ENCODE results near the gene PHC3. TPM values are rescaled to one million over a fixed set of nuclear protein-coding genes. Genes with fewer than 3 reads are reported as not detected.
A peak's percentile ranks its signal among the peaks of the same experiment; 100 is the strongest.

PHC3 gene
- total RNA-seq, 1 donor: 65.6 TPM

GRCh38 chr3:170059447-170059846, 122.1 kb downstream of the PHC3 start:
- no peak for TF ChIP-seq CTCF (IDR thresholded peaks at IDR 0.05; ENCODE audit: insufficient read depth, low read length)
- DNase-seq (ENCODE audit: low read depth): no peak
- H3K4me3 ChIP-seq (ENCODE audit: low read depth, low read length): no peak overlapping the region

GRCh38 chr3:170058127-170058526, 123.4 kb downstream of the PHC3 start:
- no peak overlapping the region for H3K4me3 ChIP-seq (ENCODE audit: low read depth, low read length)
- no peak for DNase-seq (ENCODE audit: low read depth)
- TF ChIP-seq CTCF (IDR thresholded peaks at IDR 0.05; ENCODE audit: insufficient read depth, low read length): no peak

GRCh38 chr3:170057550-170057949, 124.0 kb downstream of the PHC3 start:
- no peak for TF ChIP-seq CTCF (IDR thresholded peaks at IDR 0.05; ENCODE audit: insufficient read depth, low read length)
- no peak for DNase-seq (ENCODE audit: low read depth)
- H3K4me3 ChIP-seq (ENCODE audit: low read depth, low read length): no peak overlapping the region

- no peak for DNase-seq (ENCODE audit: low read depth)
- no peak for TF ChIP-seq CTCF (IDR thresholded peaks at IDR 0.05; ENCODE audit: insufficient read depth, low read length)
These were observed 124.7 kb downstream of the PHC3 start for GRCh38 chr3:170056710-170057454.

GRCh38 chr3:170055209-170055608, 126.3 kb downstream of the PHC3 start:
- TF ChIP-seq CTCF (IDR thresholded peaks at IDR 0.05; ENCODE audit: insufficient read depth, low read length): no peak
- DNase-seq (ENCODE audit: low read depth): no peak
- no peak overlapping the region for H3K4me3 ChIP-seq (ENCODE audit: low read depth, low read length)

More at GRCh38 chr3:170056710-170057454, 124.7 kb downstream of the PHC3 start:
- H3K4me3 ChIP-seq (ENCODE audit: low read depth, low read length): no peak overlapping the region

GRCh38 chr3:170054204-170054603, 127.3 kb downstream of the PHC3 start:
- no peak overlapping the region for H3K4me3 ChIP-seq (ENCODE audit: low read depth, low read length)
- peak; percentile 14 for DNase-seq (ENCODE audit: low read depth)
- peak; percentile 27 for TF ChIP-seq CTCF (IDR thresholded peaks at IDR 0.05; ENCODE audit: insufficient read depth, low read length)

- no peak for TF ChIP-seq CTCF (IDR thresholded peaks at IDR 0.05; ENCODE audit: insufficient read depth, low read length)
- DNase-seq (ENCODE audit: low read depth): no peak
- H3K4me3 ChIP-seq (ENCODE audit: low read depth, low read length): no peak overlapping the region
These were observed 129.1 kb downstream of the PHC3 start for GRCh38 chr3:170052398-170052797.
